Gastroesophageal sphincter (tissue), 4 donors: Measurements from ENCODE around the gene DAW1. TPM values are rescaled to one million over a fixed set of nuclear protein-coding genes. Genes with fewer than 3 reads are reported as not detected.

Source experiments
- ATAC-seq: fragments of 150-250 bp; one replicate; pipeline ENCODE4 v1.9.1; 2016; ENCODE audit warnings: mild to moderate bottlenecking, moderate library complexity
- H3K27ac ChIP-seq, 4 donors: fragments of 200-600 bp; sonication (generic) in 3 of 4; 1 replicate in 3 of 4; 2 replicates in 1 of 4; pipeline ENCODE4 v1.5.1; 2016 to 2019
- H3K27me3 ChIP-seq: fragments of 200-600 bp; sonication (generic); one replicate; pipeline ENCODE4 v1.5.1; 2019
- H3K36me3 ChIP-seq, 2 donors: fragments of 200-600 bp; sonication (generic); one replicate each; pipeline ENCODE4 v1.5.1; 2019; ENCODE audit warnings: control low read depth in 1 of 2
- H3K4me1 ChIP-seq, 3 donors: fragments of 200-600 bp; sonication (generic); 1 replicate in 2 of 3; 2 replicates in 1 of 3; pipeline ENCODE4 v1.5.1; 2016 to 2019; ENCODE audit warnings: control low read depth in 2 of 3
- H3K4me3 ChIP-seq, 2 donors: fragments of 200-600 bp; sonication (generic); one replicate each; pipeline ENCODE4 v1.5.1; 2019; ENCODE audit warnings: mild to moderate bottlenecking in 1 of 2, moderate library complexity in 1 of 2
- H3K9me3 ChIP-seq, 3 donors: fragments of 200-600 bp; sonication (generic); one replicate each; pipeline ENCODE4 v1.5.1; 2017 to 2019; ENCODE audit warnings: control low read depth in 2 of 3
- CTCF ChIP-seq, 4 experiments: fragments of 200-600 bp in 2 of 4; fragments of 450-650 bp in 2 of 4; sonication (generic) in 1 of 4; IDR thresholded peaks; one replicate each; pipeline ENCODE4 v1.5.1; 2017 to 2019; ENCODE audit warnings: antibody characterized with exemption in 4 of 4, mild to moderate bottlenecking in 2 of 4, moderate library complexity in 2 of 4
- EP300 ChIP-seq: sonication (generic); formaldehyde crosslinking; IDR thresholded peaks from one replicate; pipeline ENCODE4 v1.6.1; 2017; ENCODE audit warnings: antibody characterized with exemption, mild to moderate bottlenecking
- POLR2A ChIP-seq, 2 donors: fragments of 450-650 bp; IDR thresholded peaks; one replicate each; pipeline ENCODE4 v1.6.1; 2017; ENCODE audit warnings: antibody characterized with exemption in 2 of 2, mild to moderate bottlenecking in 2 of 2, moderate library complexity in 1 of 2
- POLR2AphosphoS5 ChIP-seq: sonication (generic); formaldehyde crosslinking; IDR thresholded peaks from one replicate; pipeline ENCODE4 v1.6.1; 2017; ENCODE audit warnings: antibody characterized with exemption
- WGBS, 2 donors: methylation state at CpG; one replicate each; pipeline ENCODE4 v1.1.5; 2018; ENCODE audit warnings: low coverage in 1 of 2; 5-methylcytosine and 5-hydroxymethylcytosine counted together
- total RNA-seq, 4 donors: library from RNA; depleted of rRNA; stranded (reverse); fragments of >200 nt; gene quantifications; one replicate each; pipeline ENCODE4 v1.1.0, GENCODE V29; 2016

The DAW1 gene
- total RNA-seq, 4 donors from 2014 or later = not detected

DNA sequence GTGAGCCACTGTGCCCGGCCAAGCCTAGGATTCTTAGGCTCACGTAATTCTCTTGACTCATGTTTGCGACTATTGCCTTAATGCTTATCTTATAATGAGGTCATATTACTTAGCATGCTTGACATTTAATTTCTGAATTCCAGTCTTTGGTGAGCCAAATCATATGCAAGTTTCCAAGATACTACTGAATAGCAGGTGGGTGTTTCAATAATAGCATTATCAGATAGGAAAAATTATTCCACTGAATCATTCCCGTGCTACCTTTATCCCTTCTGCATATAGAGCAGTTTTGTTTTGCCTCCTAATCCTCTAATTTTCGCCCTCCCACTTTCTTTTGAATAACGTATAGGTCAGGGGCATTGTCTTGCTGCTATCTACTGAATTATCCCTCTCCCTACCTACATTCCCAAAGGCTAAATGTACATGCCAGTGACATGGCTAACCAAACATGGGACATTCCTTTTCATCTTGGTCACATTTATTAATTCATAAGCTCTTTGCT, 4.9 kb downstream of the DAW1 start:
- WGBS, 2 donors = 78 to 79% methylated on average over 6 of the region's 6 CpGs
- Histone ChIP-seq H3K27me3 (peaks cover 38% of the 10 kb centered on the region), H3K27ac (no peak overlapping the region), H3K4me1 (peaks cover 0 to 4% (median 4%) of the 10 kb centered on the region in 3 donors), H3K4me3 (no peak overlapping the region), H3K36me3 (no peaks in the 10 kb centered on the region), H3K9me3 (no peaks in the 10 kb centered on the region)
- no peak for ATAC-seq
- no peak for TF ChIP-seq POLR2AphosphoS5
- no peak for TF ChIP-seq POLR2A (IDR thresholded peaks at IDR 0.05)

GRCh38 chr2:227877421-227878310, 6.2 kb downstream of the DAW1 start:
- Histone ChIP-seq H3K4me3 (no peak overlapping the region), H3K4me1 (no peaks in the 10 kb centered on the region), H3K36me3 (no peaks in the 10 kb centered on the region), H3K27me3 (peaks cover 25% of the 10 kb centered on the region), H3K27ac (peak overlapping the region in 3 of 4 donors; percentile 48 to 68 (median 64)), H3K9me3 (no peaks in the 10 kb centered on the region)
- no peak for TF ChIP-seq CTCF (IDR thresholded peaks at IDR 0.05)
- TF ChIP-seq EP300 = no peak
- no peak for TF ChIP-seq POLR2A (IDR thresholded peaks at IDR 0.05)
- TF ChIP-seq POLR2AphosphoS5 = no peak
- 47% methylated on average over 4 to 9 of the region's 9 CpGs for WGBS, 2 donors
- peak; percentile 57 for ATAC-seq

GRCh38 chr2:227880460-227880859, 9.0 kb downstream of the DAW1 start:
- WGBS, 2 donors = 73% methylated on average over 3 of the region's 3 CpGs; no CpG with 5 or more reads in 1 of the 2 donors
- H3K27me3 ChIP-seq = no peaks in the 10 kb centered on the region
- no peaks in the 10 kb centered on the region for H3K9me3 ChIP-seq
- no peak for ATAC-seq
- H3K4me1 ChIP-seq = no peaks in the 10 kb centered on the region
- no peak for TF ChIP-seq CTCF (IDR thresholded peaks at IDR 0.05)
- no peak for TF ChIP-seq POLR2AphosphoS5
- no peak for TF ChIP-seq EP300
- TF ChIP-seq POLR2A (IDR thresholded peaks at IDR 0.05) = no peak
- H3K4me3 ChIP-seq = no peak overlapping the region
- H3K27ac ChIP-seq = no peak overlapping the region
- no peaks in the 10 kb centered on the region for H3K36me3 ChIP-seq

DNA sequence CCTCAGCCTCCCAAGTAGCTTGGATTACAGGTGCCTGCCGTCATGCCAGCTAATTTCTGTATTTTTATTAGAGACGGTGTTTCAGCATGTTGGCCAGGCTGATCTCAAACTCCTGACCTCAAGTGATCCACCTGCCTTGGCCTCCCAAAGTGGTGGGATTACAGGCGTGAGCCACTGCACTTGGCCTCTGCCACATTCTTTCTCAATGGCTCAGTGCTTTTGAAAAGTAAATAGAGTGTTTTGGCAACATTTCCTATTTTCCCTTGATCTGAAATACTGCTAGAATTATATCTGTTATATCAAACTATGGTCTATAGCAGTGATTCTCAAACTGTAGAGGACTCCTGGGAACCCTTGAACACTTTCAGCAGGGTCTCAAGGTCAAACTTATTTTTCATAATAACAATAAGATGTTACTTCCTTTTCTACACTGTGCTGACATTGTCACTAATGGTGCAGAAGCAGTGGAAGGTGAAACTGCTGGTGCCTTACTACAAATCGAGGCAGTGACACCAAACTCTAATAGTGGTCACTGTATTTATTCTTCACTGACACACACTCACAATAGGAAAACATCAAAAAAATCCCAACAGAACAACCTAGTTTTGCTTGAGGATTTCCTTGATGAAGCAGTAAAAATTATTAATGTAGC, 10.6 kb downstream of the DAW1 start:
- ATAC-seq = no peak
- no peaks in the 10 kb centered on the region for H3K36me3 ChIP-seq
- H3K4me3 ChIP-seq = no peak overlapping the region
- no peaks in the 10 kb centered on the region for H3K9me3 ChIP-seq
- TF ChIP-seq CTCF (IDR thresholded peaks at IDR 0.05) (no peak), POLR2A (IDR thresholded peaks at IDR 0.05) (no peak), POLR2AphosphoS5 (no peak)
- H3K27me3 ChIP-seq = no peaks in the 10 kb centered on the region
- H3K27ac ChIP-seq = no peak overlapping the region
- 74 to 80% methylated on average over 3 of the region's 4 CpGs for WGBS, 2 donors
- no peaks in the 10 kb centered on the region for H3K4me1 ChIP-seq

DNA sequence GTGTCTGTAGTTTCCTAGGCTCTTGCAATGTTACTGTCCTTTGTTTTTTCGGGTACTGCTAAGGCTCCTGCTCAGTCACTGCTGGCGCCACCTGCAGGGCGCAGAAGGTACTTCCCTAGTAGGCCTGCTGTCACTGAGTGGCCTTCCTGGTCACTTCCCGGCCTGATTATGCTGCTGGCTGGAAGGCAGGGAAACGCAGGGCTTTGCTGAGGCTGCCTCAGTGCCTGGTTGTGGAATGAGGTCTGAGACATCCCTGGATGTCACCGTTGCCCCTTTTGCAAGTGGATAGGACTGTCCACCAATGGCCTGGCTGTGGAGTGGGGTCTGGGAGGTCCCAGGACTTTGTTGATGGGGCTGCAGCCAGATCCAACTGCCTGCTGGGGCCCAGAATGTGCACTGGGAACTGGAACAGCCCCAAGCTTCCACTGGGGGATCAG, 13.1 kb downstream of the DAW1 start:
- Histone ChIP-seq H3K4me3 (no peak overlapping the region), H3K27ac (no peak overlapping the region), H3K4me1 (no peaks in the 10 kb centered on the region), H3K27me3 (no peaks in the 10 kb centered on the region), H3K9me3 (no peaks in the 10 kb centered on the region), H3K36me3 (no peaks in the 10 kb centered on the region)
- 0% methylated on average over 1 of the region's 6 CpGs; no CpG with 5 or more reads in 1 of the 2 donors for WGBS, 2 donors
- peak in 2 of 4 experiments; percentile 18 to 66 for TF ChIP-seq CTCF (IDR thresholded peaks at IDR 0.05)
- no peak for TF ChIP-seq POLR2A (IDR thresholded peaks at IDR 0.05)
- ATAC-seq = no peak
